OCI-LY1 (cell line): Measurements from ENCODE around the gene CCDC88B.

ENCODE experiments used
- EZH2 ChIP-seq: fragments of 200-600 bp; sonication (generic), shearing (Covaris generic); IDR thresholded peaks from 2 replicates; pipeline ENCODE4 v1.8.0; 2017; ENCODE audit warnings: borderline replicate concordance, mixed run types, mild to moderate bottlenecking, antibody characterized with exemption, low read length, moderate library complexity, mixed read lengths
- TF ChIP-seq, protein P1 (sequence below): fragments of 200-600 bp; sonication (generic), shearing (Covaris generic); IDR thresholded peaks from 2 replicates; pipeline ENCODE4 v1.5.1; 2017; ENCODE audit warnings: mild to moderate bottlenecking, antibody characterized with exemption, low read length, moderate library complexity, mixed read lengths

DNA sequence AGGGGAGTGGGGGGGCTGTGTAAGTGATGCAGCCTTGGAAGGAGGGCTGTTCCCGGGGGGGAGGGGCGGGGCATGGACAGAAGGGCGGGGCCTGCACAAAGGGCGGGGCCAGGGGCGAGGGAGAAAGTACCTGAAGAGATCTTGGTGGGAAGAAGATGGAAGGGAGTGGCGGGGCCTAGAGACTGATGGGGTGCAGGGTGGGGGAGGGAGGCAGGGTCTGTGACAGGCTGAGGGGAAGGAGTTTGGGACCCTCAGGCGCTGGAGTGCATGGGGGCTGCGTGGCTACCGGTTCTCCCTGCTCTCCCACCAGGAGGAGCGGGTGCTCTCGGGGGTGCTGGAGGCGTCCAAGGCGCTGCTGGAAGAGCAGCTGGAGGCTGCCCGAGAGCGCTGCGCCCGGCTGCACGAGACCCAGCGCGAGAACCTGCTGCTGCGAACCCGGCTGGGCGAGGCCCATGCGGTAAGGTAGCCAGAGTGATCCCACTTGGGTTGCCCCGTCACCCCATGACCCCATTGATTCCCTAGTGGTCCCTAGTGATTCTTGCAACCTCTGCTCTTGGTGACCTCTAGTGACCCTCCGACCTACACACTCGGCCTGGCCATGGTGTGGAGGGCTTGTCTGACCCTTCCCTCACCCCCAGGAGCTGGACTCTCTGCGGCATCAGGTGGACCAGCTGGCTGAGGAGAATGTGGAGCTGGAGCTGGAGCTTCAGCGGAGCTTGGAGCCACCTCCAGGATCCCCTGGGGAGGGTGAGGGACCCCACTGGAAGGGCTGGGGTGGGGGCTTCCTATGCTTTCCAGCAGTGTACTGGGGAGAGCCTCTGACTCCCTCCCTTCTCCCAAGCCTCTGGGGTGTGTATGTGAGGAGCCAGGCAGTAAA lies 3.1 kb downstream of the CCDC88B start:
- TF ChIP-seq, protein P1, sequence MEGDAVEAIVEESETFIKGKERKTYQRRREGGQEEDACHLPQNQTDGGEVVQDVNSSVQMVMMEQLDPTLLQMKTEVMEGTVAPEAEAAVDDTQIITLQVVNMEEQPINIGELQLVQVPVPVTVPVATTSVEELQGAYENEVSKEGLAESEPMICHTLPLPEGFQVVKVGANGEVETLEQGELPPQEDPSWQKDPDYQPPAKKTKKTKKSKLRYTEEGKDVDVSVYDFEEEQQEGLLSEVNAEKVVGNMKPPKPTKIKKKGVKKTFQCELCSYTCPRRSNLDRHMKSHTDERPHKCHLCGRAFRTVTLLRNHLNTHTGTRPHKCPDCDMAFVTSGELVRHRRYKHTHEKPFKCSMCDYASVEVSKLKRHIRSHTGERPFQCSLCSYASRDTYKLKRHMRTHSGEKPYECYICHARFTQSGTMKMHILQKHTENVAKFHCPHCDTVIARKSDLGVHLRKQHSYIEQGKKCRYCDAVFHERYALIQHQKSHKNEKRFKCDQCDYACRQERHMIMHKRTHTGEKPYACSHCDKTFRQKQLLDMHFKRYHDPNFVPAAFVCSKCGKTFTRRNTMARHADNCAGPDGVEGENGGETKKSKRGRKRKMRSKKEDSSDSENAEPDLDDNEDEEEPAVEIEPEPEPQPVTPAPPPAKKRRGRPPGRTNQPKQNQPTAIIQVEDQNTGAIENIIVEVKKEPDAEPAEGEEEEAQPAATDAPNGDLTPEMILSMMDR, result no peak
- no peak for TF ChIP-seq EZH2
